Stimulated activated CD8-positive, alpha-beta memory T cell treated with anti-CD3 and anti-CD28 coated beads, Interleukin-12 subunit alpha, Interleukin-12 subunit beta, amount 100 ng/mL, for 1 hour (primary cell): ENCODE data around the gene TRABD2B.
"Not testable (repeated sequence)": the region's sequence is repeated elsewhere in the genome, so short reads cannot be mapped to it uniquely, and the experiment has no call there.

Experiments used
- DNase-seq: peaks from one replicate; pipeline ENCODE4 v3.0.0-alpha.2; 2020; ENCODE audit warnings: low read depth

Gene TRABD2B

DNA sequence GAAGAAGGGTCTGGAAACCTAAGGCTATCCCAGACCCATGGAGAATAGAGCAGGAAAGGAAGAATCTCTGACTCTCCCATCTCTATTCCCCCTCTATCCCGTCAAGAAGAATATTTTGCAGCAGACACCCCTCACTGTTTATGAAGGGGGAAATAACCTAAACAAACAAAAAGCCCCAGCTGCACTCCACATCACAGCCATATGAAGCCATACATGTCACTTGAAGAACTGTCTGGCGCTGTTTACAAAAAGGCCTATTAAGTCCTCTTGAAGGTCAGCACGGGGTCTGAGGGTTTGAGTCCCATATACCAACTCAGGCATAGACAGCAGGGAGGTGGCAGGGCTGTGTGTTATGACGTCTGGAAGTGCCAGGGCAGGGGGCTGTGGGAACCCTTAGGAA, 31.4 kb downstream of the TRABD2B start:
- DNase-seq, result no peak

- no peak for DNase-seq
Observed at GRCh38 chr1:47964636-47965035, 32.5 kb downstream of the TRABD2B start.

- no peak for DNase-seq
Observed at GRCh38 chr1:47963568-47964358, 33.4 kb downstream of the TRABD2B start.

GRCh38 chr1:47962750-47963492, 34.3 kb downstream of the TRABD2B start:
- no peak for DNase-seq

DNA sequence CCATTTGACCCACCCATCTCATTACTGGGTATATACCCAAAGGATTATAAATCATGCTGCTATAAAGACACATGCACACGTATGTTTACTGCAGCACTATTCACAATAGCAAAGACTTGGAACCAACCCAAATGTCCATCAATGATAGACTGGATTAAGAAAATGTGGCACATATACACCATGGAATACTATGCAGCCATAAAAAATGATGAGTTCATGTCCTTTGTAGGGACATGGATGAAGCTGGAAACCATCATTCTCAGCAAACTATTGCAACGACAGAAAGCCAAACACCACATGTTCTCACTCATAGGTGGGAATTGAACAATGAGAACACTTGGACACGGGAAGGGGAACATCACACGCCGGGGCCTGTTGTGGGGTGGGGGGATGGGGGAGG, 35.4 kb downstream of the TRABD2B start:
- DNase-seq, result not testable (repeated sequence)

- DNase-seq, result not testable (repeated sequence)
Observed at GRCh38 chr1:47956491-47956890, 40.7 kb downstream of the TRABD2B start.

- DNase-seq, result no peak
Observed at GRCh38 chr1:47953661-47954060, 43.5 kb downstream of the TRABD2B start.

DNA sequence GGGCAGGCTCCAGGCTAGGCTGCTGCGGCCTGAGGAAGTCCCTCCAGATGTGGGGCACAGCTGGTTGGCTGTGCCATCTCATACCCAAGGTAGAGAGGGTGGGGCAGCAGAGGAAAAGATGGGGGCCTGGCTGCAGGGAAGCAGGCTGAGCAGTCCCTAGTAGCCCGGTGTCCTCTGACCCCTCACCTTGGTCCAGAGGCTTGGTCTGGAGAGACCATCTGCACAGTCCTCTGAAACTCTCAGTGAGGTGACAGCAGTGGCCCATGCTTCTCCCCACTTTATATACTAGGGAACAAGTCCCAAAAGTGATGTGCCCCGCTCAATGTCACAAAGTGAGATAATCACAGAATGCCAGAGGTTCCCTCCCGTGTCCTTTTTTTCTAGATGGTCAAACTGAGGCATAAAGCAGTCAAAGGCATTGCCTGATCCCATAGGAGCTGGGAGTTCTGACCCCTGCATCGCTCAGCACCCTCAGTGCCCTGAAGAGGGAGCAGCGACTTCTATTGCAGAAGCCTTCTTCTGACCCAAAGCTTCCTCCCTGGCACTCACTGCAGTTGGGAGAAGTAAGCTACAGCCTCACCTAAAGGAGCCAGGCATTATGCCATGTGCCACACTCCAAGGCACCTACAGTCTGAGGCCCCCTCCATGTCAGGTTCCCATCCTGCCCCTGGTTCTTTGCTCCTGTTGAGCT, 45.5 kb downstream of the TRABD2B start:
- no peak for DNase-seq

- no peak for DNase-seq
Observed at GRCh38 chr1:47951026-47951425, 46.2 kb downstream of the TRABD2B start.

DNA sequence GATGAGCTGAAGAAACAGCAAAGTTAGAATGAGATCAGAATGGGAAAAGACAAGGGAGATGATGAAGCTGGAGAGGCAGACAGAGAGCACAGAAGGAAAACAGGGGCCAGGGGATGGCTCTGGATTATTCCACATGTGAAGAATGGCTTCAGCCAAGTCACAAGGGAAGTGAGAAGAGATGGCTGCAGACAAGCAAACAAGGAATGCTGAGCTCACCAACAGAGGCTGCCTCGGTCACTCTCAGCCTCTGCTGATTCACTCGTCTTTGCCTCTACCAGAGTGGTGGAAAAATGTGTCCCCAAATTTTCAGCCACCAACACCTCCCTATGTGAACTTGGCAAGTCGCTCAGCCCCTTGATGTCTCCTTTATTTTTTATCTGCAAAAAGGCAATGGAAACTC, 46.7 kb downstream of the TRABD2B start:
- no peak for DNase-seq

DNA sequence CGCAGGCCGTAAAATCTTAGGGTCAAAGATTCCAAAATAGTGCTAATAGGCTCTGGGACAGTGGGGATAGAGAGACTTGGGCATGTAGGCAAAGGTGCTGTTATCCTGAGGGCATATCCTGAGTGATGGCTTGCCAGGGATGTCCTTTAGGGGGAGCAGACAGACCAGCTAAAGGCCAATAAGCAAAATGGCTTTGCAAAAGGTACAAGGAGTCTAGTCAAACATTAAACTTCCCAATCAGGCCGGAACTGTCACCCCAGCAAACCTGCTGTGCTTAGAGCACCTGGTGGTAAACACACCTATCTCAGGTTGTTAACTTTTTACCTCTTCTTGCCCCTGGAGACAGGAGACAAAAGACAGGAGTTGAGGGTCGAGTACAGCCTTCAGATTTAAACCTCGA, 49.1 kb downstream of the TRABD2B start:
- DNase-seq, result no peak

DNA sequence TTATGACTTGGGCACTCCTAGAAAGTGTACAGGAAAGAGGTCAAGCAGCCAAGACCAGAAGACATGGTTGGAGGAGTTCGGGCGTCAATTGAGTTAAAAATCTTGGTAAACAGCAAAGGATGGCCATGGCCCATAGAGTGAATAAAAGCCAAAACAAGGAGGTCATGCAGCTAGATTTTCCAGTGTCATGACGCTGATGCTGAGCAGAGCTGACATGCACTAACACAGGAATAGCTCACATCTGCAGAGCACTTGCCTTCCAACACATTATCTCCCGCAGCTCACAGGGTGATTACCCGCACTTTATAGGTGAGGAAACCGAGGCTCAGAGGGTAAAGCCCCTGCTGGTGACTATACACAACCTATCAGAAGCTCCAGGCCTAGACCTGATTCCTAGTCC, 49.7 kb downstream of the TRABD2B start:
- DNase-seq, result no peak

DNA sequence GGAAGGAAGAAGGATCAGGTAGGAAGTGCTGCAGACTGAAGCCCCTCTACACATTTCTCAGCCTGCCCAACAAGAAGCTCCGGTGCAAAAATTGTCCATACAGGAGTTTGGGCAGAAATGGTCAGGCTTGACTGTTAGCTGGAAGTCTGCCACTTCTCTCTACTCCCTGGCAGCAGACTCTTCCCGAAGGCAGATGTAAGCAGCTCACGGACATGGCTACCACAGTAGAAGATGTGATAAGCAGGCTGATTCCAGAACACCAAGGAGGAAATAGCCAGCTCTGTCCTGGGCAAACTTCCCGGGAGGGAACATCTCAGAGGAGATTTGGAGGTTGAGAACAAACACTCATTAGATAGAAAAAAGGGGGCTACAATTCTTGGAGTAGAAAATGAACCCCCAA, 52.6 kb downstream of the TRABD2B start:
- DNase-seq, result no peak

DNA sequence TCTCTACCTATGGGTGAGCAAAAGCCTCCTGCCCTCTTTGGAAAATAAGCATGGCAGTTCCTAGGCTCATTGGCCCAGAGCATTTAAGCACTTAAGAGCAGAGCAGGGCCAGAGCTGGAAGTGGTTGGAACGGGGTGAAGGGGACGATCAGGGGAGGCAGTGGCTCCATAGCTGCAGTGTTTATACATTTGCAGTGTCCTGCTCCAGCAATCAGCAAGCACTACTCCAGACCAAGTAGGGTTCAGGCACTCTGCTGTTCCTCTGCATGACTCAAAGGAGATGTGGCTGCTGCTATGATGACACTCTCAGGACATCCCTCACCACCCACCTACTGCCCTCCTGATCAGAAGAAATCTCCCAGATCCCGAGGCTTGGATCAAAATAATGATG, 55.0 kb downstream of the TRABD2B start:
- DNase-seq, result no peak

DNA sequence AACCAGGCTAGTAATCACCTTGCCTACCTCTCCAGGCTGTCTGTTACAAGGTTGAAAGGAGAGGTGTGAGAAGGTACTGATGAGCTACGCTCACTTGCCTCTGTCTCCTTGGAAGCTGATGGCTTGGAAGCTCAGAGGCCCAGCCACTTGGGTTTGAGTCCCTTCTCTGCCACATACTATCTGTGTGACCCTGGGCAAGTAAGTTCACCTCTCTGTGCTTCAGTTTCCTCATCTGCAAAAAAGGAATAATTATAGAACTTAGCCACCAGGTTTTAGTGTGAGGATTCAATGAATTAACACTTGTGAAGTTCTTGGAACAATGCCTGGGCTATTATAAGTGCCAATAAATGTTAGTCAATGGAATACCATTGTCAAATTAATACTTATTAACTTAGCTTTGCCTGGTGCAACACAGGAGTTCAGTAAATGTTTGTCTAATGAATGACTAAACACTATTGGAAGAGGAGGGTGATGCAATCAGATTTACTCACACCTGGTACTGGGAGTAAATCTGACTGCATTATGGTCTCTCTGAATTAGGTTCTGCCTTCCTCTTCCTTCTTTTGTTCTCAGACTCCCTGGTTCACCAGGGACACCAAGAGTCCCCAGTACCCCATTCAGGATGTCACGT, 55.5 kb downstream of the TRABD2B start:
- DNase-seq, result no peak

DNA sequence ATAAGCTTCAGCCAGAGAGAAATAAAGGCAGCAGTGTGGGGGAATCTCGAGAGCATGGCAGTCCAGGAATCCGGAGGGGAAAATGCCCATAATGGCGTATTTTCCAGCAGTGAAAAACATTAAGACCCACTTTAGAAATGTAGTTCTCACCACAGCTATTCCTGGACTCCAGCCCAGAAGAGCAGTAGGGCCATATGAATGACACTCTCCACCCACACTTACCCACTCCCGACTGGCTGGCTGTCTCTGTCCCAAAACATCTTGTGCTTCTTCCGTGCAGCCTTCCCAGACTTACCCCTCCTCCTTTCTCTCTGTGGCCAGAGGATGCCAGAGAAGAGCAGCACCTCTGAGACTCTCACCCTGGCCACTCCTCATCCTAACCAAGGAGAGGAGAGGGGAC, 56.4 kb downstream of the TRABD2B start:
- no peak for DNase-seq

DNA sequence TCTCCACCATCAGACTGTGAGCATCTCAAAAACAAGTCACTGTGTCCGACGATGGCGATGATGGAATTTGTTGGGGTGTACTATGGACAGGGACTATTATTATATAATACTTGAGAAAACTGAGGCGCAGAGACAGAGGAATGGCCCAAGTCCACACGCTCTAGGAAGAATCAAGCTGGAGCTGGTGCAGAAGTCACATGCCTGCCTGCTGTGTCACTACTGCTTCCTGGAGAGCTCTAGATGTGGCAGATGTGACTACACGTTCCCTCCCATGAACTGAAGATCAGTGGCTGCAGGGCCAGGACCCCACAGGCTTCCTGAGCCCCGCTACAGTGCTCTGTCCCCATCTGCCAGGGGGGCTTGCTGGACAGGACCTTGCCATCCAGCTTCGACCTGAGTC, 56.9 kb downstream of the TRABD2B start:
- no peak for DNase-seq

GRCh38 chr1:47938520-47938919, 58.7 kb downstream of the TRABD2B start:
- DNase-seq, result no peak

GRCh38 chr1:47937586-47938254, 59.5 kb downstream of the TRABD2B start:
- no peak for DNase-seq

- DNase-seq, result no peak
Observed at GRCh38 chr1:47936916-47937551, 60.2 kb downstream of the TRABD2B start.

DNA sequence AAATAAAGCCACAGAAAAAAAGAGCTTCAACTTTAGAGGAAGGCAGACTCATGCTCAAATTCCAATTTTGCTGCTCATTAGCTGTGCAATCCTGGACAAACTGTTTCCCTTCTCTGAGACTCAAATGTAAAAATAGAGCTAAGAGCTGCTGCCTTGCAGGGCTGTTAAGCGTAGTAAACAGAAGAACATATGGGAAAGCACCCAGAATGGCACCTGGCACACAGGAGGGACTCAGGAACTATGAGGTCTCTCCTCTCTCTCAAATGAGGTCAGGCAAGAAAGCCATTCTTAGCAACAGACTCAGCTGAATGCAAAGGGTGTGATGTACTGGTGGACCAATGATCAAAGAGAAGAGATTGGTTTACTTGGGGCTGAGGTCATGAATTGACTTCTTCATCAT, 61.3 kb downstream of the TRABD2B start:
- DNase-seq, result no peak

DNA sequence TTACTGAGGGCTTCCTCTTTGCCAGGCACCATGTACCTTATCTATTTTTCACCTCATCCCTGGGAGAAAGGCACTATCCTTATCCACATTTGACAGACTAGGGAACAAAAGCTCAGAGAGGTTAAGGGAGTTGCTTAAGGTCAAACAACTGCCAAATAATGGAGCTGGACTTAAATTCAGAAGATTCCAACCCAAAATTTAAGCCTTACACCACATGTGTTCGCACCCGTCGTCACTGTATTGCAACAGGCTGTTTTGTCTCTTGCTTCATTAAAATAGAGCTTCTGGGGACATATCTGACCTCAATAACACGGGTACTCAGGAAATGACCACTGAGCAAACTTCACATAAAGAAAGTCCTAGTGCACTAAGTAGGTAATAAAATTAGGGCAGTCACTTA, 62.0 kb downstream of the TRABD2B start:
- no peak for DNase-seq
